Sciatic nerve (tissue), 2 donors: ENCODE results near the gene ICAM4. TPM values are rescaled to one million over a fixed set of nuclear protein-coding genes. Genes with fewer than 3 reads are reported as not detected.

ENCODE experiments used
- ATAC-seq: fragments of 200-7000 bp; cut with Tn5 transposase; one replicate; pipeline ENCODE4 v1.9.1; 2020; ENCODE audit warnings: mild to moderate bottlenecking, moderate library complexity
- DNase-seq: peaks from one replicate; pipeline ENCODE4 v3.0.0-alpha.2; 2020; ENCODE audit warnings: low spot score
- intact Hi-C: fragments of 100-400 bp; cut with DNase I; formaldehyde crosslinking; loops from one replicate; pipeline ENCODE4 v1.14.2; 2022
- total RNA-seq: library from RNA; stranded (reverse); fragmentation: NEBNext Ultra II Directional; extraction: Animal tissue kit (Norgen Biotek cat#: 25700); gene quantifications from one replicate; pipeline ENCODE4 v1.2.1, GENCODE V29; 2021
- donor health status: DM: no; HTN: no; CAD: no.
- donor health status: DM: no; HTN: no; CAD: no.

ICAM4 gene
- total RNA-seq, 1 donor from 2014 or later = not detected

DNA sequence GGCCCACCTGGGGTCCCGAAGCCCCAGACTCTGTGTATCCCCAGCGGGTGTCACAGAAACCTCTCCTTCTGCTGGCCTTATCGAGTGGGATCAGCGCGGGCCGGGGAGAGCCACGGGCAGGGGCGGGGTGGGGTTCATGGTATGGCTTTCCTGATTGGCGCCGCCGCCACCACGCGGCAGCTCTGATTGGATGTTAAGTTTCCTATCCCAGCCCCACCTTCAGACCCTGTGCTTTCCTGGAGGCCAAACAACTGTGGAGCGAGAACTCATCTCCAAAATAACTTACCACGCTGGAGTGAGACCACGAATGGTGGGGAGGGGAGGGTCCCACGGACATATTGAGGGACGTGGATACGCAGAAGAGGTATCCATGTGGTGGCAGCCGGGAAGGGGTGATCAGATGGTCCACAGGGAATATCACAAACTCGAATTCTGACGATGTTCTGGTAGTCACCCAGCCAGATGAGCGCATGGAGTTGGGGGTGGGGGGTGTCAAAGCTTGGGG is 2.0 kb downstream of the ICAM4 start:
- DNase-seq = no peak
- ATAC-seq = no peak
- intact Hi-C loops = no loop called here

DNA sequence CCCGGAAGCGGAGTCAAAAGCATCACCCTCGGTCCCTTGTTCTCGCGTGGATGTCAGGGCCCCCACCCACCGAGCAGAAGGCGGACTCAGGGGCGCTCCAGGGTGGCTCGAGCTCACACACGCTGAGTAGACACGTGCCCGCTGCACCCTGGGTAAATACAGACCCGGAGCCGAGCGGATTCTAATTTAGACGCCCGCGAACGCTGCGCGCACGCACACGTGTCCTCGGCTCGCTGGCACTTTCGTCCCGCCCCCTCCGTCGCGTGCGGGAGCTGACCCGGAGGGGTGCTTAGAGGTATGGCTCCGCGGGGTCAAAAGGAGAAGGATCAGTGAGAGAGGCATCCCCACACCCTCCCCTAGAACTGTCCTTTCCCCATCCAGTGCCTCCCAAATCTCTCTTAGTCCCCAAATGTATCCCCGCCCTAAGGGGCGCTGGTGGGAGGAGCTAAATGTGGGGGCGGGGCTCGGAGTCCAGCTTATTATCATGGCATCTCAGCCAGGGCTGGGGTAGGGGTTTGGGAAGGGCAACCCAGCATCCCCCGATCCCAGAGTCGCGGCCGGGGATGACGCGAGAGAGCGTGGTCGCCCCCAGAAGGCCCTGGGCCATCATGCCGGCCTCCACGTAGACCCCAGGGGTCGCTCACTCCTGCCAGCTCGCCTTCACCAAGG is 2.5 kb downstream of the ICAM4 start:
- intact Hi-C loops = no loop called here
- ATAC-seq (no peak), DNase-seq (no peak)

DNA sequence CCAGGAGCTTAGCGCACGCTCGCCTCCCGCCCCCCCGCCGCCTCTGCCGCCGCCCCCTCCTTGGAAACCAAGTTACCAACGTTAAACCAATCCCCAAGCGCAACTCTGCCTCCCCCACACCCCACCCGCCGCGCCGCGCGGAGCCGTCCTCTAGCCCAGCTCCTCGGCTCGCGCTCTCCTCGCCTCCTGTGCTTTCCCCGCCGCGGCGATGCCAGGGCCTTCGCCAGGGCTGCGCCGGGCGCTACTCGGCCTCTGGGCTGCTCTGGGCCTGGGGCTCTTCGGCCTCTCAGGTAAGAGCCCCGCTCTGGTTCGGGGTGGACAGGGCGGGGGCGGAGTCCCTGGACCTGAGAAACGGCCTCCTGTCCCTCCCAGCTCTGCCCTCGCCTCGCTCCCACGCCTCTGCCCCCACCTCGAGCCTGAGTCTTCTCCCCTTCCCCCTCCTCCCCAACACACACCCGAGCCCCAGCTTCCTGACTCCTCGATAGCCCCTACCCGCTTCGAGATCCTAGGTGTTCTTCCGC is 3.1 kb downstream of the ICAM4 start, which contains the start of gene ICAM5:
Gene ICAM5 (plus strand): TSS at position 117 of the 521 bp plus-strand sequence. CDS start 92 bp downstream, at position 209.
- ATAC-seq (no peak), DNase-seq (no peak)
- intact Hi-C loops = no loop called here

DNA sequence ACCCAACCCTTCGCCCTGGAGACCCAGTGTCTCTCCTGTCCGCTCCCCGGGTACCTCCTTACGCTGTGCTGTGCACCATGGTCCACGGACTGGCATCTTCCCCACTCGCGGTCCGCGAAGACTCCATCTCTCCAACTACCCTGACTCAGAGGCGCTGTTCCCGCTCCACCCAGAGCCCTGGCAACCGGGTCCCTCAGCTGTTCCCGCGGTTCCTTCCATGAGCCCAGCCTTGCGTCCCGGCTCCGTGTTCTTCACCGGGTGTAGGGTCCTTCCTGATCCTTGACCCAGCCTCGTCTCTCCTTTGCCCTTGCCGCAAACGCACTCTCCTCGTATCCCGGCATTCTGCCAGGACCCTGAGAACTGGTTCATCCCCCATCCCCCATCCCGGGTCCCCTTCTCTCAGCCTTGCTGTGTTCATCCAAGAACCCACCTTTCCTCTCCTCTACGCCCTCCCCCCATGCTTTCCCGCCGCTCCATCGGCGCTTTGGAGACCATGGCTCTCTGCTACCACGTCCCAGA is 3.7 kb downstream of the ICAM4 start:
- DNase-seq = no peak
- no peak for ATAC-seq
- intact Hi-C loops = no loop called here

DNA sequence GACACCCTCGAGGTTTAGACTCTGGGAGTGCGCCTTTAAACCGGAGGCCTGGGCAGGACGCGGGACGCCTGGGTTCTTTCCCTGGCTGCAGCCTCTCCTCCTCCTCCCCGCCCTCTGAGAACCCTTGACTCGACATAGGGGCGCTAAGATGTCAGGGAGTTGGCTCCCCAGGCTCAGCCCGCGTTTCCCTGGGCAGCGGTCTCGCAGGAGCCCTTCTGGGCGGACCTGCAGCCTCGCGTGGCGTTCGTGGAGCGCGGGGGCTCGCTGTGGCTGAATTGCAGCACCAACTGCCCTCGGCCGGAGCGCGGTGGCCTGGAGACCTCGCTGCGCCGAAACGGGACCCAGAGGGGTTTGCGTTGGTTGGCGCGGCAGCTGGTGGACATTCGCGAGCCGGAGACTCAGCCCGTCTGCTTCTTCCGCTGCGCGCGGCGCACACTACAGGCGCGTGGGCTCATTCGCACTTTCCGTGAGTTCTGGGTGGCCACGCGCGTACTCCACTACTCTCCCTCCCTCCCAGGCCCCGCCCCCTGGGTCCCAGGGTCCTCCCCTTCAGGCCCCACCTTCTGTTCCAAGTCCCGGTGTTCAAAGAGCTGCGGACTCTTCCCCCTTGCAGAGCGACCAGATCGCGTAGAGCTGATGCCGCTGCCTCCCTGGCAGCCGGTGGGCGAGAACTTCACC is 4.3 kb downstream of the ICAM4 start:
- no peak for DNase-seq
- peak; percentile 41 for ATAC-seq
- intact Hi-C loops = no loop called here

DNA sequence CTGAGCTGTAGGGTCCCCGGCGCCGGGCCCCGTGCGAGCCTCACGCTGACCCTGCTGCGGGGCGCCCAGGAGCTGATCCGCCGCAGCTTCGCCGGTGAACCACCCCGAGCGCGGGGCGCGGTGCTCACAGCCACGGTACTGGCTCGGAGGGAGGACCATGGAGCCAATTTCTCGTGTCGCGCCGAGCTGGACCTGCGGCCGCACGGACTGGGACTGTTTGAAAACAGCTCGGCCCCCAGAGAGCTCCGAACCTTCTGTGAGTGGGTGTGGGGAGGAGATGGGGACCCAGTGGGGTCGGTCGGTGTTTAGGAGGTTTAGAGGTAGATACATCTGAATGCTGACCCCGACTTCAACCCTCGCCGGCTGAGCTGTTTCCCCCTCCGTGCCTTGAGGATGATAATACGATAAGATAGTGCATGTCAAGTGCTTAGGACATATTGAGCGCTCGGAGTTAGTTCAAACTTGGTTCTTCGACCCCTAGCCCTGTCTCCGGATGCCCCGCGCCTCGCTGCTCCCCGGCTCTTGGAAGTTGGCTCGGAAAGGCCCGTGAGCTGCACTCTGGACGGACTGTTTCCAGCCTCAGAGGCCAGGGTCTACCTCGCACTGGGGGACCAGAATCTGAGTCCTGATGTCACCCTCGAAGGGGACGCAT is 4.9 kb downstream of the ICAM4 start:
- intact Hi-C loops = no loop called here
- ATAC-seq (no peak), DNase-seq (no peak)

DNA sequence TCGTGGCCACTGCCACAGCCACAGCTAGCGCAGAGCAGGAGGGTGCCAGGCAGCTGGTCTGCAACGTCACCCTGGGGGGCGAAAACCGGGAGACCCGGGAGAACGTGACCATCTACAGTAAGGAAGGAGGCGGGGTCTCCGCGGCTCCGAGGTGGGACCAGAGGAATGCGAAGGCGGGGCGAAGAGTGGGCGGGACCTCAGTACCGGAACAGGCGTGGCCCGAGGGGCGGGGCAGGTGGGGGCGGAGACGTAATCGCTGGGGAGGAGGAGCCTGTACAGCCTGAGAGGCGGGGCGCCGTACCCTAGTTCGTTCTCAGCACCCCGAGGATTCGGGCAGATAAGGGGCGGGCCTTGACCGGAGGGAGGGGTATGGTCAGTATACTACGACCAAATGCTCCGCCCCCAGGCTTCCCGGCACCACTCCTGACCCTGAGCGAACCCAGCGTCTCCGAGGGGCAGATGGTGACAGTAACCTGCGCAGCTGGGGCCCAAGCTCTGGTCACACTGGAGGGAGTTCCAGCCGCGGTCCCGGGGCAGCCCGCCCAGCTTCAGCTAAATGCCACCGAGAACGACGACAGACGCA is 5.5 kb downstream of the ICAM4 start:
- ATAC-seq (peak; percentile 68), DNase-seq (peak; percentile 88)
- intact Hi-C loops = no loop called here

DNA sequence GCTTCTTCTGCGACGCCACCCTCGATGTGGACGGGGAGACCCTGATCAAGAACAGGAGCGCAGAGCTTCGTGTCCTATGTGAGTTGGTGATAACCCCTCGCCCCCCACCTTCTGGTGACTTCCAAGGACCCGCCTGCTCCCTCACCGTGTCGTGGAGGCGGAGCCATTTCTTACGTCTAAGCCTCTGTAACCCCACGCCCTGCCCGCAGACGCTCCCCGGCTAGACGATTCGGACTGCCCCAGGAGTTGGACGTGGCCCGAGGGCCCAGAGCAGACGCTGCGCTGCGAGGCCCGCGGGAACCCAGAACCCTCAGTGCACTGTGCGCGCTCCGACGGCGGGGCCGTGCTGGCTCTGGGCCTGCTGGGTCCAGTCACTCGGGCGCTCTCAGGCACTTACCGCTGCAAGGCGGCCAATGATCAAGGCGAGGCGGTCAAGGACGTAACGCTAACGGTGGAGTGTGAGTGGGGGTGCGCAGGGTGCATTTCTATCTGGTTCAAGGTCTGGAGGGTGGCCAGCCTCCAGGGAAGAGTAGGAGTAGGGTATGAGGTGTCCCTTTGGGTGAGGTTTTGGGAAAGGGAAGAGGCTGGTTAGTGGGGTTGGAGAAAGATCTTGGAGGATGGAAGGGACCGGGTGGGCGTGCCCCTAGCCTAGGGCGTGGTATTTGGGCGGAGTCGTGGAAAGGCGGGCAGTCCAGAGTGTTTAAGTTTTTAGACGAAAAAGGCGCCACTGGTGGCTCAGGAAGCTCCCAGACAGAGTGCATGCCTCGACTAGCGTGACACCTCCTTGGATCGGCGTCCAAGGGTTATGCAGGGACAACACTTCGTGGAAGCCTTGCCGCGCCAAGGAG is 6.3 kb downstream of the ICAM4 start:
- intact Hi-C loops = no loop called here
- DNase-seq = no peak
- no peak for ATAC-seq

DNA sequence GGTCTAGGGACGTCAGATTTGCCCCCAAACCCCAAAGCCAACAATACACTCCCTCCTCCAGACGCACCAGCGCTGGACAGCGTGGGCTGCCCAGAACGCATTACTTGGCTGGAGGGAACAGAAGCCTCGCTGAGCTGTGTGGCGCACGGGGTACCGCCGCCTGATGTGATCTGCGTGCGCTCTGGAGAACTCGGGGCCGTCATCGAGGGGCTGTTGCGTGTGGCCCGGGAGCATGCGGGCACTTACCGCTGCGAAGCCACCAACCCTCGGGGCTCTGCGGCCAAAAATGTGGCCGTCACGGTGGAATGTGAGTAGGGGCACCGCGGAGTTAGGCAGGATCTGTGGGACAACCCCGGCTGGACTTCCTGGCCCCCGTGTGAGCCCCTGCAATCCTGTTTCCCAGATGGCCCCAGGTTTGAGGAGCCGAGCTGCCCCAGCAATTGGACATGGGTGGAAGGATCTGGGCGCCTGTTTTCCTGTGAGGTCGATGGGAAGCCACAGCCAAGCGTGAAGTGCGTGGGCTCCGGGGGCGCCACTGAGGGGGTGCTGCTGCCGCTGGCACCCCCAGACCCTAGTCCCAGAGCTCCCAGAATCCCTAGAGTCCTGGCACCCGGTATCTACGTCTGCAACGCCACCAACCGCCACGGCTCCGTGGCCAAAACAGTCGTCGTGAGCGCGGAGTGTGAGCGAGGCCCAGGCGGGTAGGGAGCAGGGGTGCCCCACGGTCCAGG is 7.0 kb downstream of the ICAM4 start:
- intact Hi-C loops = no loop called here
- no peak for ATAC-seq
- no peak for DNase-seq

DNA sequence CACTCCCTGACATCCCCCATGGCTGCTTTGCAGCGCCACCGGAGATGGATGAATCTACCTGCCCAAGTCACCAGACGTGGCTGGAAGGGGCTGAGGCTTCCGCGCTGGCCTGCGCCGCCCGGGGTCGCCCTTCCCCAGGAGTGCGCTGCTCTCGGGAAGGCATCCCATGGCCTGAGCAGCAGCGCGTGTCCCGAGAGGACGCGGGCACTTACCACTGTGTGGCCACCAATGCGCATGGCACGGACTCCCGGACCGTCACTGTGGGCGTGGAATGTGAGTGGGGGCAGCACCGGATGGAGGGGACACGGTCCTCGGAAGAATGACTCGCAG is 7.6 kb downstream of the ICAM4 start:
- ATAC-seq = no peak
- intact Hi-C loops = no loop called here

DNA sequence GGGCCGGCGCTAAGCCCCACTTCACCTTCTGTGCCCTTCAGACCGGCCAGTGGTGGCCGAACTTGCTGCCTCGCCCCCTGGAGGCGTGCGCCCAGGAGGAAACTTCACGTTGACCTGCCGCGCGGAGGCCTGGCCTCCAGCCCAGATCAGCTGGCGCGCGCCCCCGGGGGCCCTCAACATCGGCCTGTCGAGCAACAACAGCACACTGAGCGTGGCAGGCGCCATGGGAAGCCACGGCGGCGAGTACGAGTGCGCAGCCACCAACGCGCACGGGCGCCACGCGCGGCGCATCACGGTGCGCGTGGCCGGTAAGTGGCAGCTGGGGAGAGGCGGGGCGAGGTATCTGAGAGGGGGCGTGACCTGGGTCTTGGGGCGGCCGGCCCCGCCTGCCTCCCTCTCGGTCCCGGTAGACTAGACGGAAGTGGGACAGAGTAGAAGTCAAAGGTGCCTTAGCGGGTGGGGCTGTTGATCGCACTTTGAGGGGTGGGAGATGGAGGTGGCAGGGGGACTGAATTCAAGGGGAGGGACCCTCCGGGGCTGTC is 8.6 kb downstream of the ICAM4 start:
- ATAC-seq = no peak
- intact Hi-C loops = no loop called here
- DNase-seq = no peak

More for the DNA sequence above, 7.6 kb downstream of the ICAM4 start:
- no peak for DNase-seq

DNA sequence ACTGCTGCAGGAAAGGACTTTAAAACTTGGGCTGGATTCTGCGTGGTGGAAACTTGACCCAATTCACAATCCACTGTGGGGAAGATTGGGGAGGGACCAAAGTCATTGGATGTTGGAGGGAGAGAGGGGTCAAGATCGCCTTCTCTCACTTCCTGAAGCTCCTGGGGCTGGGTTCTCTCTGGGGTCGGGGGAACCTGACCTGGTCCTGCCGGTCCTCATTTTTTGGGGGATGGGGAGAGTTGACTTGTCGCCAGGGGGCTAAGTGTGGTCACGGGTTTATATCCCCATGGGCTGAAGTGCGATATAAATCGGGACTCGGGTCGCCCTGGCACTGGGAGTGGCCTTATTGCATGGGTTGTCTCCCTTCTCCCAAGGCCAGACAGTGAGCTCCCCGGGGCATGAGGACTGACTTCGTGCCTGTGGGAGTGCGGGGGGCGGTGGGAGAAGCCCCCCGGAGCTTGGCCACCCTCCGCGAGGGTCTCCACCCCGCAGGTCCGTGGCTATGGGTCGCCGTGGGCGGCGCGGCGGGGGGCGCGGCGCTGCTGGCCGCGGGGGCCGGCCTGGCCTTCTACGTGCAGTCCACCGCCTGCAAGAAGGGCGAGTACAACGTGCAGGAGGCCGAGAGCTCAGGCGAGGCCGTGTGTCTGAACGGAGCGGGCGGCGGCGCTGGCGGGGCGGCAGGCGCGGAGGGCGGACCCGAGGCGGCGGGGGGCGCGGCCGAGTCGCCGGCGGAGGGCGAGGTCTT is 9.3 kb downstream of the ICAM4 start:
- no peak for ATAC-seq
- DNase-seq = no peak
- intact Hi-C loops = no loop called here

DNA sequence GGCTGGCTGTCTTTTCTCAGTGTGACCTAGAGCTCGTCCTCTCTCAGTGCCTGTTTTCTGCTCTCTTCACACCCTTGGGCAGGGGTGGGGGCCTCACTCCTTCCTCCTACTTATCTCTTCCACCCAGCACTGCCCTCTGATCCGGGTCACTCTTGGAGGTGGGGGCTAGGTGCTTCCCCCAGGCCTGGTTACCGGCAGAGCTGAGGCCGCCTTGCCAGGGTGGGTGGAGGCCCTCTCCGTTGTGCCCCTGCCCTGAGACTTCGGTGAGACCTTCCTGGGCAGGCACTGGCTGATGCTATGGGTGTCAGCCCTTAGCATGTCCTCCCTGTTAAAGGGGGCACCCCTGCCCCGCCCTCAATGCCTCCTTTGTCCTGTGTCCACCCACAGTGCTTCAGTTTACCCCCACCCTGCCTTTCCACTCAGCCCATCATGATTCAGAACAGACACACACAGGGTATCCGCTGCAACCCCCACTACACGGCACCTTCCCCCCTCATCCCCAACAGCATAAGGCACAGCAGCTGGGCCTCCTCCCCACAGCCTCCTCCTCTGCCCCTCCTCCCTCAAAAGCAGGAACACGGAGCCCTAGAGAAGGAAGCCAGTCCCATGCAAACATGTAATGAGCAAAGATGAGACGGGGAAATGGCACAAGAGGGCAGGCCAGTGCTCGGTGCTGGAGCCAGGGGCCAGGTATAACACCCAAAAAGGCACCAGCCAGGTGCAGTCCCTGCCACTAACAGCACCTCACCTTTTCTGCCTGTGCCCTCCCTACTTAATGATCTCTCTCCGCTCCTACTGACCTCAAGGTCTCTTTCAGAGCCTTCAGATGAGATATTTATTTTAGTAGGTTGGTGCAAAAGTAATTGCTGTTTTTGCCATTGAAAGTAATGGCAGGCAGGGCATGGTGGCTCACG is 13.0 kb downstream of the ICAM4 start:
- ATAC-seq = peak; percentile 29
- no peak for DNase-seq
- intact Hi-C loops = no loop called here

DNA sequence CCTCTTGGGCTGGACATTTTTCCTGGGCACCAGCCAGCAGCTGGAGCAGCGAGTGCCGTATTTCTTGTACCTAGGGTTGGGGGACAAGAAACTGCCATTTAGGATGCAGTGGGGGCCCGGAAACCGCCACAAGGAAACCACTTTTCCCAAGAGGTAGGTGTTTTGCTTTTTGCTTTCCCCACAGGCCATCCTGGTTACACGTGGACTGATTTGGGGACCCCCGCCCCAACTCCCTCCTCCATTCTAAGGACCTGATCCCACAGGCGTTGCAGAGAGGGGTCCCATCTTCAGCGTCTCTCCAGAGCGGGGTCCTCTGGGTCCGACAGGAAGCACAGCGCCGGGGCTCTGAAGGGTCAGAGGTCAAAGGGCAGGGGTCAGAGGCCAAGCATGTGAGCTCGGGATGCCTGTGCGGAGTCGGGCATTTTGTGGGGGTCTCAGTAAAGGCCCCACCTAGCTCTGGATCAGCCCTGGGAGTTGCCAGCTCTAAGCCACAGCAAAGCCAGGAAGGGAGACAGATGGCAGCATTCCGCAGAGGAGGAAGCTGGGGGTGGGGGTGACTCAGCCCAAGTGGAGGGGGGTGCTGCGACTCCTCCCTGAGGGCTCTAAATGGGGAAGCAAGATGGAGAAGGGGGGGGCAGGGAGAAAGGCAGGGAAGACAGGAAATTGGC is 18.5 kb downstream of the ICAM4 start:
- no peak for DNase-seq
- intact Hi-C loops = no loop called here
- ATAC-seq = peak; percentile 61

DNA sequence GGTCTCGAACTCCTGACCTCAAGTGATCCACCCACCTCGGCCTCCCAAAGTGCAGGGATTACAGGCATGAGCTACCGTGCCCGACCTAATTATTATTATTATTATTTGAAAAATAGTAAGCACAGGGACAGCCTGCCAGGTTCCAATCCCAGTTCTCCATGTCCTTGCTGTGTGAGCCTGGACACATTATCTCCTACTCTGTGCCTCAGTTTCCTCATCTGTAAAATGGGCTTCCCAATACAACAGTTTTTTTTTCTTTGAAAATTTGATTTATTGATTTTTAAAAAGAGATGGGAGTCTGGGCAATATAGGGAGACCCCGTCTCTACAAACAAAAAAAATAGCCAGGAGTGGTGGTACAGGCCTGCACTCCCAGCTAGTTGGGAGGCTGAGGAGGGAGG is 19.6 kb downstream of the ICAM4 start:
- intact Hi-C loops = no loop called here
- DNase-seq = no peak
- no peak for ATAC-seq
